Astrocyte of the spinal cord (primary cell): ENCODE measurements around the gene RBM48.
"Not testable (repeated sequence)": the region's sequence is repeated elsewhere in the genome, so short reads cannot be mapped to it uniquely, and the experiment has no call there.

ENCODE experiments used
- DNase-seq: peaks from one replicate; pipeline ENCODE4 v3.0.0; 2011; ENCODE audit warnings: low read depth, low spot score
- H3K4me3 ChIP-seq: 2 replicates; pipeline ENCODE4 v1.5.1; 2011; ENCODE audit warnings: low read depth, mild to moderate bottlenecking, low read length, moderate library complexity
- CTCF ChIP-seq: IDR thresholded peaks from 2 replicates; pipeline ENCODE4 v1.5.1; 2012; ENCODE audit warnings: low read depth, mild to moderate bottlenecking, low read length, inconsistent platforms
- in situ Hi-C: cut with HindIII; loops from 2 replicates; pipeline ENCODE4 v1.10.0; 2017; ENCODE audit warnings: low sequenced_read_pairs

RBM48 gene

GRCh38 chr7:92528188-92528957 is at the start of gene RBM48, which contains the start of gene PEX1:
TSS of gene RBM48 (plus strand) at chr7:92528795. CDS start at chr7:92528814, 19 bp downstream.
TSS of gene PEX1 (minus strand) at chr7:92528520. CDS start at chr7:92528435, 85 bp downstream.
- in situ Hi-C loops = no loop called here
- H3K4me3 ChIP-seq = peak within 1 kb of the TSS; percentile 93
- peak; percentile 100 for DNase-seq
- TF ChIP-seq CTCF = peak; percentile 24

- in situ Hi-C loops, DNase-seq, H3K4me3 ChIP-seq: not testable (repeated sequence)
These were observed 49.4 kb upstream of the RBM48 start for GRCh38 chr7:92479146-92479545.

GRCh38 chr7:92483624-92484023 is 45.0 kb upstream of the RBM48 start:
- DNase-seq, H3K4me3 ChIP-seq, in situ Hi-C loops: not testable (repeated sequence)

- DNase-seq, in situ Hi-C loops, H3K4me3 ChIP-seq: not testable (repeated sequence)
These were observed 44.4 kb upstream of the RBM48 start for GRCh38 chr7:92484226-92484625.

- in situ Hi-C loops = no loop called here
- DNase-seq = no peak
- H3K4me3 ChIP-seq = no peak overlapping the region
- TF ChIP-seq CTCF = no peak
These were observed 43.2 kb upstream of the RBM48 start for GRCh38 chr7:92485267-92485892.

GRCh38 chr7:92485974-92486373 is 42.6 kb upstream of the RBM48 start:
- in situ Hi-C loops = no loop called here
- DNase-seq = no peak
- H3K4me3 ChIP-seq = no peak overlapping the region
- TF ChIP-seq CTCF = no peak

- no peak for TF ChIP-seq CTCF
- in situ Hi-C loops = no loop called here
- no peak for DNase-seq
- no peak overlapping the region for H3K4me3 ChIP-seq
These were observed 40.8 kb upstream of the RBM48 start for GRCh38 chr7:92487804-92488203.

GRCh38 chr7:92489634-92490033 is 39.0 kb upstream of the RBM48 start:
- in situ Hi-C loops = no loop called here
- H3K4me3 ChIP-seq = no peak overlapping the region
- TF ChIP-seq CTCF = no peak
- no peak for DNase-seq
